GM23248 (cell line): Measurements from ENCODE around the gene DERA. TPM values are rescaled to one million over a fixed set of nuclear protein-coding genes. Genes with fewer than 3 reads are reported as not detected.

Source experiments
- DNase-seq: peaks from one replicate; pipeline ENCODE4 v3.0.0-alpha.2; 2015
- H2AFZ ChIP-seq: fragments of 200-600 bp; sonication (generic); 2 replicates; pipeline ENCODE4 v1.6.1; 2016; ENCODE audit warnings: antibody characterized with exemption
- H3F3A ChIP-seq: fragments of 200-600 bp; sonication (generic); 2 replicates; pipeline ENCODE4 v1.6.1; 2016; ENCODE audit warnings: mild to moderate bottlenecking, antibody characterized with exemption, mixed run types; ENCODE audit not compliant: insufficient read depth
- H3K27ac ChIP-seq: fragments of 200-600 bp; sonication (generic); 2 replicates; pipeline ENCODE4 v1.5.1; 2016; ENCODE audit warnings: mild to moderate bottlenecking
- H3K27me3 ChIP-seq: fragments of 200-600 bp; sonication (generic); replicated peaks from 2 replicates; pipeline ENCODE4 v1.6.1; 2016; ENCODE audit warnings: mild to moderate bottlenecking; ENCODE audit not compliant: insufficient read depth
- H3K36me3 ChIP-seq: fragments of 200-600 bp; sonication (generic); 2 replicates; pipeline ENCODE4 v1.6.1; 2016; ENCODE audit warnings: low read depth, mild to moderate bottlenecking
- H3K4me1 ChIP-seq: fragments of 200-600 bp; sonication (generic); 2 replicates; pipeline ENCODE4 v1.6.1; 2016; ENCODE audit warnings: mild to moderate bottlenecking; ENCODE audit not compliant: insufficient read depth
- H3K4me2 ChIP-seq: fragments of 200-600 bp; sonication (generic); one replicate; pipeline ENCODE4 v1.6.1; 2016; ENCODE audit warnings: mild to moderate bottlenecking; ENCODE audit not compliant: unreplicated experiment
- H3K4me3 ChIP-seq: fragments of 200-600 bp; sonication (generic); 2 replicates; pipeline ENCODE4 v1.5.1; 2016; ENCODE audit warnings: mild to moderate bottlenecking
- H3K79me2 ChIP-seq: fragments of 200-600 bp; sonication (generic); 2 replicates; pipeline ENCODE4 v1.6.1; 2016; ENCODE audit warnings: mild to moderate bottlenecking; ENCODE audit not compliant: insufficient read depth
- H3K9ac ChIP-seq: fragments of 200-600 bp; sonication (generic); 2 replicates; pipeline ENCODE4 v1.6.1; 2016; ENCODE audit warnings: mild to moderate bottlenecking
- H3K9me2 ChIP-seq: fragments of 200-600 bp; sonication (generic); 2 replicates; pipeline ENCODE4 v1.6.1; 2016; ENCODE audit warnings: mixed run types, mild to moderate bottlenecking, moderate library complexity; ENCODE audit not compliant: insufficient read depth
- H3K9me3 ChIP-seq: fragments of 200-600 bp; sonication (generic); one replicate; pipeline ENCODE4 v1.6.1; 2017; ENCODE audit warnings: low read depth
- H4K20me1 ChIP-seq: fragments of 200-600 bp; sonication (generic); 2 replicates; pipeline ENCODE4 v1.6.0; 2016; ENCODE audit not compliant: insufficient read depth
- EZH2 ChIP-seq: fragments of 200-600 bp; sonication (generic); IDR thresholded peaks from 2 replicates; pipeline ENCODE4 v1.6.1; 2018; ENCODE audit warnings: antibody characterized with exemption, mild to moderate bottlenecking; ENCODE audit not compliant: insufficient read depth, poor library complexity, severe bottlenecking
- EZH2phosphoT487 ChIP-seq: fragments of 200-600 bp; sonication (generic); IDR thresholded peaks from 2 replicates; pipeline ENCODE4 v1.6.1; 2018; ENCODE audit warnings: antibody characterized with exemption, moderate library complexity, mild to moderate bottlenecking, low read depth; ENCODE audit not compliant: insufficient read depth
- WGBS, 2 experiments: methylation state at CpG; one replicate each; pipeline ENCODE4 v1.1.6; 2015 to 2017; ENCODE audit warnings: low lambda C conversion rate in 2 of 2, low coverage in 1 of 2; ENCODE audit errors: missing lambda C conversion rate in 2 of 2; 5-methylcytosine and 5-hydroxymethylcytosine counted together
- in situ Hi-C: fragments of 300-500 bp; cut with MboI; formaldehyde crosslinking; loops from 2 replicates; pipeline ENCODE4 v1.15.0; 2020
- polyA plus RNA-seq: library from polyadenylated mRNA; unstranded; fragments of >200 nt; fragmentation: Nextera tagmentation; extraction: Ambion mirVana; gene quantifications from 2 replicates; pipeline ENCODE4 v1.2.1, GENCODE V29; 2016
- total RNA-seq: library from RNA; depleted of rRNA; stranded (reverse); fragments of >200 nt; shearing (Covaris generic); gene quantifications from 2 replicates; pipeline ENCODE4 v1.2.3, GENCODE V29; 2014; rRNA removed

The DERA gene
- total and polyA plus RNA-seq, 2 experiments from 2014 or later: 47.3 to 70.5 TPM

DNA sequence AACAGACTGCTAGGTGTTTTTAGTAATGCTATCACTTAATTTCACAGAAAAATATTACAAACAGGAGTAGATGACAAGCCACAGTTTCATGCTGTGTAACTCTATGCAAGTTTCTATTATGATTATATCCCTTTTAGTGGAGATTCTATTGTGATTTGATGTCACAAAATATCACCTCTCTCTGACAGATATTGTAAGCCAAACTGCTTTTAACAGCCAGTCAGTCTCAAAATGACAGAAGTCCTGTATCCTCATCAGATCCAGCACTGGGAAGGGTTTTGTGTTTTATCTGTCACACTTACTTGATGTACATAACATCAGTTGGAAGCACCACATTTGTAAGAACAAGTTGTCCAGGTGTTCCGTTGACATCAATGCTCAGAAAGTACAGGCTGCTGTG lies 164.8 kb downstream of the DERA start:
- Histone ChIP-seq H3K27me3 (0 out of 2 replicates have a peak, but pooled peaks cover 3% of the 10 kb centered on the region), H3K4me3 (no peak overlapping the region), H3K9me2 (no peaks in the 10 kb centered on the region), H3K36me3 (no peaks in the 10 kb centered on the region), H3K9me3 (no peaks in the 10 kb centered on the region), H2AFZ (no peak overlapping the region), H3K4me2 (no peak overlapping the region), H3K27ac (no peak overlapping the region), H3K79me2 (no peaks in the 10 kb centered on the region), H3F3A (no peaks in the 10 kb centered on the region), H3K4me1 (no peaks in the 10 kb centered on the region), H3K9ac (no peak overlapping the region), H4K20me1 (no peaks in the 10 kb centered on the region)
- no peak for DNase-seq
- TF ChIP-seq EZH2phosphoT487 (no peak), EZH2 (no peak)
- WGBS, 2 experiments: 40% methylated on average over 1 of the region's 1 CpG
- in situ Hi-C loops: no loop called here

DNA sequence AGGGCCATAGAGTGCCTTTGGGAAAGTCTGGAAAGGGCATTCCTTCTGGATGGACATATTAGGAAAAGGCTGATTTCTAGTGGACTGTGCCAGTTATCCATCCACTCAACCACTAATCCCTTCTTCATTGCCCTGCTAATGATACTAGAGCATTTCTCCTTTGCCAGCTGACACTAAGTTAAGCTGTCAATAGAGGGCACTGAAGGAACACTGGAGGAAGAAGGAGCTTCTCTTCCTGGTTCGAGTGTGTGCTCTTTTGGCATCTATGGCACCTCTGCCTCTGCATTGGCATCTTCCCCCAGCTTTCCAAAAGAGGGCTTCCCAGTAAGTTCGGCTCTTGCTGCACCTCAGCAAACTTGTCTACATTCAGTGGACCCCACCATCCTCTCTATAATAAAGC lies 165.4 kb downstream of the DERA start:
- Histone ChIP-seq H3F3A (no peaks in the 10 kb centered on the region), H3K4me2 (no peak overlapping the region), H4K20me1 (no peaks in the 10 kb centered on the region), H3K9me3 (no peaks in the 10 kb centered on the region), H3K9me2 (no peaks in the 10 kb centered on the region), H3K27ac (no peak overlapping the region), H3K4me1 (no peaks in the 10 kb centered on the region), H3K9ac (no peak overlapping the region), H3K27me3 (0 out of 2 replicates have a peak, but pooled peaks cover 3% of the 10 kb centered on the region), H3K4me3 (no peak overlapping the region), H2AFZ (no peak overlapping the region), H3K79me2 (no peaks in the 10 kb centered on the region), H3K36me3 (no peaks in the 10 kb centered on the region)
- in situ Hi-C loops: no loop called here
- DNase-seq: peak; percentile 41
- no peak for TF ChIP-seq EZH2
- 11 to 26% methylated on average over 2 of the region's 2 CpGs for WGBS, 2 experiments

DNA sequence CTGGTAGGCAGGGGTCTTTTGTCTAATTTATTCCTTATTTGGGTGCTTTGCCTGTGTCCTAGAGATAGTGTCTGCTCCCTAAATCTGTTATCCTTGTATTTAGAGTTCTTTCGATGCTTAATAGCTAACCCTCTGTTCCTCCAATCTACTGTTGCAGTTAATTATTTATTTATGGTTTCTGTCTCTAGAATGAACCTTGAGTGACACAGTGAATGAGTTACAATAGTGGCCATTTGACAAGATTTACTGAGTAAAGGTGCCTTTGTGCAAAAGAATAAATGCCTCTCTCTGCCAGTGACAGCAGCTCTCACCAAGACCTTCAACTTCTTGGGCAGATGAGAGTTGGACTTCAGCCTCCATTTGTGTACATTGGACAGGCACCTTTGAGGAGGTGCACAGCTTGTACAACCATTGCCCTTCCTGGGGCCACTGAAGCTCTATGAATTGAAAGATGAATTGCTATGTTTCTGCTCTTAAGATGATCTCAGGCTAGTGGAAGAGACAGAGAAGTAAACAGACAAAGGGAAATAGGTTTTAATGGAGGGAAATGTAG lies 165.9 kb downstream of the DERA start:
- no peak overlapping the region for H3K27ac ChIP-seq
- H3K36me3 ChIP-seq: no peaks in the 10 kb centered on the region
- no peak overlapping the region for H3K4me2 ChIP-seq
- no peak overlapping the region for H2AFZ ChIP-seq
- H3F3A ChIP-seq: no peaks in the 10 kb centered on the region
- H3K9me3 ChIP-seq: no peaks in the 10 kb centered on the region
- H3K4me3 ChIP-seq: no peak overlapping the region
- no peaks in the 10 kb centered on the region for H3K9me2 ChIP-seq
- 0 out of 2 replicates have a peak, but pooled peaks cover 3% of the 10 kb centered on the region for H3K27me3 ChIP-seq
- no peaks in the 10 kb centered on the region for H3K4me1 ChIP-seq
- in situ Hi-C loops: no loop called here
- no peak overlapping the region for H3K9ac ChIP-seq
- no peak for DNase-seq
- H3K79me2 ChIP-seq: no peaks in the 10 kb centered on the region
- WGBS, 2 experiments: 57 to 91% methylated on average over 1 of the region's 1 CpG
- TF ChIP-seq EZH2: no peak
- TF ChIP-seq EZH2phosphoT487: no peak
- no peaks in the 10 kb centered on the region for H4K20me1 ChIP-seq

DNA sequence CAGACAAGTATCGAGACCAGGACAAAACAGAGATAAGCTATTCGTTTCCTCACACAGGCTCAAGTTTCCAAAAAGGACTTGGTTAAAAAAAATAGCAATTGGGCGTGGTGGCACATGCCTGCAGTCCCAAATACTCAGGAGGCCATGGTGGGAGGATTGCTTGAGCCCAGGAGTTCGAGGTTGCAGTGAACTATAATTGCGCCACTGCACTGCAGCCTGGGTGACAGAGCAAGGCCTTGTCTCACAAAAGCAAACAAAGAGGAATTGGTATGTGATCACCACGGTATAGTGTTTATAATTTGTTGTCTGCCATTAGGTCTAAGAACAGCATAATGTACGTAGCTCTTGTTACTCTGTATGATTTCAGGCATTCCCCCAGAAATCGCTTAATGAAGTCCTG lies 175.3 kb downstream of the DERA start:
- 54 to 55% methylated on average over 8 of the region's 8 CpGs for WGBS, 2 experiments

DNA sequence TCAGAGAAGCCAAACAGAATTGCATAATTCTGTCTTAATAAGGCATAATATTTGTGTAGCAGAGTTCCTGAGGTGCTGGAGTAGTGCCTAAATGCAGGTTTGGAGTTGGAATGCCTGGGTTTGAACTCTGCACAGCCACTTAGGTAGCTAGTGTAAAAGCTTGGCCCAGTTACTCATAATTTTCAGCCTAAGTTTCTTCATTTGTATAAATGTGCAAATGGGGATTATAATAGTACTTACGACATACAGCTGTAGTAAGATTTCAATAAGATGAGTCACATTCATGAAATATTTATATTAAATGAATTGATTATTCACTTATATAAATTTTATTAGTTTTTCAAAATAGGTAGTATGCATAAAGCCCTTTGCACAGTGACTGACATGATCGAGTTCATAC lies 175.8 kb downstream of the DERA start:
- Histone ChIP-seq H3K9me2 (no peaks in the 10 kb centered on the region), H3K36me3 (no peaks in the 10 kb centered on the region), H3K9me3 (no peaks in the 10 kb centered on the region), H3K27ac (no peak overlapping the region), H3K27me3 (no peaks in the 10 kb centered on the region), H3K79me2 (no peaks in the 10 kb centered on the region), H4K20me1 (no peaks in the 10 kb centered on the region), H3F3A (no peaks in the 10 kb centered on the region), H3K4me2 (no peak overlapping the region), H3K9ac (no peak overlapping the region), H3K4me1 (no peaks in the 10 kb centered on the region), H2AFZ (no peak overlapping the region), H3K4me3 (no peak overlapping the region)
- DNase-seq: no peak
- no peak for TF ChIP-seq EZH2
- no peak for TF ChIP-seq EZH2phosphoT487
- in situ Hi-C loops: no loop called here
- WGBS, 2 experiments: 75 to 81% methylated on average over 2 of the region's 2 CpGs

More for the DNA sequence above, 175.3 kb downstream of the DERA start:
- Histone ChIP-seq H3K27ac (no peak overlapping the region), H3K9me2 (no peaks in the 10 kb centered on the region), H3K27me3 (no peaks in the 10 kb centered on the region), H3K36me3 (no peaks in the 10 kb centered on the region), H3F3A (no peaks in the 10 kb centered on the region), H2AFZ (no peak overlapping the region), H3K4me3 (no peak overlapping the region), H3K9me3 (no peaks in the 10 kb centered on the region), H3K79me2 (no peaks in the 10 kb centered on the region), H3K4me2 (no peak overlapping the region), H3K4me1 (no peaks in the 10 kb centered on the region), H3K9ac (no peak overlapping the region), H4K20me1 (no peaks in the 10 kb centered on the region)
- DNase-seq: no peak
- in situ Hi-C loops: no loop called here
- TF ChIP-seq EZH2phosphoT487: no peak
- TF ChIP-seq EZH2: no peak

Other genes with a start within 250 kb of the DERA start
- gene EPS8, start 121.9 kb upstream of the DERA start, total RNA-seq: 107 and 123 TPM in 2 replicates
- 100 and 103 TPM in 2 replicates for gene EPS8, start 121.9 kb upstream of the DERA start, polyA plus RNA-seq
- 94.1 and 128 TPM in 2 replicates for gene STRAP, start 28.9 kb upstream of the DERA start, total RNA-seq
- gene STRAP, start 28.9 kb upstream of the DERA start, polyA plus RNA-seq: 284 and 294 TPM in 2 replicates